GM19452 (cell line): ENCODE results near the gene PCDHGC4.

Source experiments
- ATAC-seq: cut with Tn5 transposase; IDR thresholded peaks from one replicate; pipeline ENCODE4 v1.9.1; 2021; ENCODE audit not compliant: unreplicated experiment

The PCDHGC4 gene

DNA sequence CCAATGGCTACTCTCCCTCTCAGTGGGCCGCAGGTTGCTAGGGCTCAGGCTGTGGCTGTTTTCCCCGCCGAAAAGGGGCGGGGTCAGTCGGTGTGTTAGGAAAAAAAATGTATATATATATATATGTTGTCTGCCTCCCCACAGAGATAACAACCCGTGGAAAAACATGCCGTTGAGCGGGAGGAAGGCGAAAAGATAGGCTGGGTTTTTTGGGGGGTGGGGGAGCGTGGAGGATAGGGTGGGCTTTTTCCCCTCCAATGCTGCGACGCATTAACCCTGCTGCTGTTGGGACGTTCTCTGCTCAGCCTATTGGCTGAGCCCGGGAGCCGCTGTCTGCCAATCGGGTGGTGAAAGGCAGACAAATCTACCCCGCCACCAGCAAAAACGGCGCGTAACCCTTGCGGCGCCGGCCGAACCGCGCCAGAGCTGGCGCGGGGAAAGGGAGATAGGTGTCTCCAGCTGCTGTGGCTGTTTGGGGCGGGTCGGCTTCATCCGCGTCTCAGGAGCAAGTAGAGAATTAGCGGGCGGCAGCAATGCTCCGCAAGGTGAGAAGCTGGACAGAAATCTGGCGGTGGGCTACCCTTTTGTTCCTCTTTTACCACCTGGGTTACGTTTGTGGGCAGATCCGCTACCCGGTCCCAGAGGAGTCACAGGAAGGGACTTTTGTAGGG, at the start of gene PCDHGC4:
Gene PCDHGC4, plus strand, starts transcription at position 390 of the 671 bp plus-strand sequence. Its CDS starts 144 bp downstream, at position 534.
- ATAC-seq = no peak

DNA sequence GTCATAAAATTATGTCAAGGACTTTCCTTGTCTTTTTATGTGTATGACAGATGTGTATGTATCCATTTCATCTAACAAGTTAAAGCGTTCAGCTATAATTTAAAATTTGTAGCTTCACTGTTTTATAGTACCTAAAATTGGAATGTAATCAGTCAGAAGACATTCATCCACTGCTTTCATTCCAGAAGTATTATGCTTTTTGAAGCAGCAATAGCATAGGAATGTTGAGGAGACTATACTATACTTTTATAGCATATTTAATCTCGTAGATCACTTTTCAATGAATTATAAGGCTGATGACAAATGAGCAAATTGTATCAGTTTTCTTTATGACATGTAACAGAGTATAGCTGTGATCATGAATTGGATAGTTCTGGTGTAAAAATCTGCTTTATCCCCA, 47.6 kb upstream of the PCDHGC4 start:
- ATAC-seq = no peak

DNA sequence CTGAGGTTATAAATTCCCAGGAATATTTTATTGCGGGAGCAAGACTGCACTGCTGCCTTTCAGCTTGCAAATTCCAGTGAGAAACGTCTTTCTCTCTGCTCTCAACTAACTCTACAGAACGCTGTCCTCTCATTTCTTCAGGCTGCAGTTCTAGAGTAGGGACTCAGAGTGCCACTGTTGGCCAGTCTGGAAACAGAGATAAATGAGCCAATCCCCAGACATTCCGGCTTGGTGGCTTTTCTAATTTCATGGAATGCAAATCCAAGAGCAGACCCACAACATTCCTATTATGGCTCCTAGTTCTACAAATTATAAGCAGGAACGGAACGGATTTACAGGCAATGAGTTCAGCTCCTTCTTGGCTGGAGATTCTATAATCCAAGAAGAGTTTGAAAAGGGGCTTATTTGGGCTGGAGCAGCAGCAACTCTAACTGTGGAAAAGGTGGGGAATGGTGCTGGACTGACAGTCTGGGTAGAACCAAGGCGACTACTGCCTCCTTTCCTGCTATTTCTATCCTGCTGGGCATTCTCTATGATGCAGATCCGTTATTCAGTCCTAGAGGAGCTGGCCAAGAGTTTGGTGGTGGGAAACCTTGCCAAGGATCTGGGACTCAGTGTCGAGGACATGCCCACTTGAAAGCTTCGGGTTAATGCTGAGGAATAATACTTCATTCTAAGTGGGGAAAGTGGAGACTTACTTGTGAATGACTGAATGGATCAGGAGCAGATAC, 45.3 kb upstream of the PCDHGC4 start:
- ATAC-seq = no peak

DNA sequence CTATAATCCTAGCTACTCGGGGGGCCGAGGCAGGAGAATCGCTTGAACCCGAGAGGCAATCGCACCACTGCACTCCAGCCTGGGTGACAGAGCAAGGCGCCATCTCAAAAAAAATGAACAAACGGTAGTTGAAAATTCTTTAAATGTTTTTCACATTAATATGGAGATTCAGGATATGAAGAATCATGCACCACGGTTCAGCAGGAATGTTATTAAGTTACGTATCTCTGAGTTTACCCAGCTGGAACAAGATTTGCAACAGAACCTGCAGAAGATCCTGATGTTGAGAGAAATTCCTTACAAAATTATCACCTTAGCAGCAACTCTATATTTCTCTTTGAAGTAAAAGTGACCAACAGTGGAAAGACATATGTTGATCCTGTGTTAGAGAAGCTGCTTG, 44.5 kb upstream of the PCDHGC4 start:
- ATAC-seq = no peak

DNA sequence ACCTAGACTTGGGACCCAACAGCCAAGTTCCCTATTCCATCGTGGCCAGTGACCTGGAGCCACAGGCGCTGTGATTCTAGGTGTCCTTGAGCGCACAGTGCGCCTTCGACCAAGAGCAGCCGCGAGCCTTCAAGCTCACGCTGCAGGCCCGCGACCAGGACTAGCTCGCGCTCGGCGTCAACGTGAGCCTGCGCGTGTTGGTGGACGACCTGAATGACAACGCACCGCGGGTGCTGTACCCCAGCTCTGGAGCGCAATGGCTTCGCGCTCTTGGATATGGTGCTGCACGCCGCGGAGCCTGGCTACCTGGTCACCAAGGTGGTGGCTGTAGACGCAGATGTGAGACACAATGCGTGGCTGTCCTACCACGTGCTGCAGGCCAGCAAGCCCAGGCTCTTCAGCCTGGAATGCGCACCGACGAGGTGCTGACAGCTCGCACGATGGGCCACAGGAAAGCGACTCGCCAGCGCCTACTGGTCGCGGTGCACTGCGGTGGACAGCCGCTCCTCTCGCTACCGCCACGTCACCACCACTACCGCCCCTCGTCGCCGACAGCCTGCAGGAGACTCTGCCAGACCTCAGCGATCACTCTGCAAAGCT, 43.2 kb upstream of the PCDHGC4 start:
- ATAC-seq = no peak

DNA sequence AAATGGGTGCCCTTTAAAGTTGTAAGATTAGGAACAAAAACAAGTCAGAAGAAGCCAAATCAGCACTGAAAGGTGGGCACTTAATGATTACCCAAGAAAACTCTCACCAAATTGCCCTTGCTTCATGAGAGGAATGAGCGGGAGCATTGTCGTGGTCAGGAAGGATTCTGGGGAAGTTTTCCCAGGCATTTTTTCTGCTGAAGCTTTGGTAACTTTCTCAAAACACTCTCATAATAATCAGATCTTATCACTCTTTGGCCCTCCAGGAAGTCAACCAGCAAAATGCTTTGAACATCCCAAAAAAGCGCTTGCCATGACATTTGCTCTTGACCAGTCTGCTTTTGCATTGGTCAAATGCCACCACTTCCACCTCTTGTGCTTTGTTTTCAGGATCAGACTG, 19.5 kb upstream of the PCDHGC4 start:
- no peak for ATAC-seq

DNA sequence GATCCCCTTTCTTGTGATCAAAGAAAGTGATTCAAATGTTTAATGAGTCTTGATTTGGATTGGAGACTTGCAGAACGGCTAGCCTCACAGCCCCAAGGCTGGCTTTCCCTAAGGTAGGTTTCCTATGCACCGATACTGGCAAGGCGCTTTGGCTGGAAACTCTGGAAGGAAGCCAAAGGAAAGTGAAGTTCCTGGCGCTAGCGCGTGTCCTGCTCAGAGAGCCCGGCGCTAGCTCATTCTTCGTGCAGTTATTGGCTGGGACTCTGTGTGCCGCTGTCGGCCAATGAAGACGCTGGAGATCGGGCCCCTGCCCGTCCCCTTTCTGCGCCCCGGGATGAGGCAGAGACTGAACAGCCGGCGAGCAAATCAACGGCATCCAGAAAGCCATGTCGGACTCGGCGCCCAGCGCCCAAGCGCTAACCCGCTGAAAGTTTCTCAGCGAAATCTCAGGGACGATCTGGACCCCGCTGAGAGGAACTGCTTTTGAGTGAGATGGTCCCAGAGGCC, 9.2 kb upstream of the PCDHGC4 start, which contains the start of gene PCDHGC3:
Gene PCDHGC3, plus strand, starts transcription at position 342 of the 507 bp plus-strand sequence. Its CDS starts 151 bp downstream, at position 493.
- ATAC-seq = peak; percentile 97

DNA sequence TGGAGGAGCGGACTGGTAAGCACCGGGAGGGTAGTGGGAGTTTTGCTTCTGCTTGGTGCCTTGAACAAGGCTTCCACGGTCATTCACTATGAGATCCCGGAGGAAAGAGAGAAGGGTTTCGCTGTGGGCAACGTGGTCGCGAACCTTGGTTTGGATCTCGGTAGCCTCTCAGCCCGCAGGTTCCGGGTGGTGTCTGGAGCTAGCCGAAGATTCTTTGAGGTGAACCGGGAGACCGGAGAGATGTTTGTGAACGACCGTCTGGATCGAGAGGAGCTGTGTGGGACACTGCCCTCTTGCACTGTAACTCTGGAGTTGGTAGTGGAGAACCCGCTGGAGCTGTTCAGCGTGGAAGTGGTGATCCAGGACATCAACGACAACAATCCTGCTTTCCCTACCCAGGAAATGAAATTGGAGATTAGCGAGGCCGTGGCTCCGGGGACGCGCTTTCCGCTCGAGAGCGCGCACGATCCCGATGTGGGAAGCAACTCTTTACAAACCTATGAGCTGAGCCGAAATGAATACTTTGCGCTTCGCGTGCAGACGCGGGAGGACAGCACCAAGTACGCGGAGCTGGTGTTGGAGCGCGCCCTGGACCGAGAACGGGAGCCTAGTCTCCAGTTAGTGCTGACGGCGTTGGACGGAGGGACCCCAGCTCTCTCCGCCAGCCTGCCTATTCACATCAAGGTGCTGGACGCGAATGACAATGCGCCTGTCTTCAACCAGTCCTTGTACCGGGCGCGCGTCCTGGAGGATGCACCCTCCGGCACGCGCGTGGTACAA, 8.5 kb upstream of the PCDHGC4 start:
- ATAC-seq = peak; percentile 24

DNA sequence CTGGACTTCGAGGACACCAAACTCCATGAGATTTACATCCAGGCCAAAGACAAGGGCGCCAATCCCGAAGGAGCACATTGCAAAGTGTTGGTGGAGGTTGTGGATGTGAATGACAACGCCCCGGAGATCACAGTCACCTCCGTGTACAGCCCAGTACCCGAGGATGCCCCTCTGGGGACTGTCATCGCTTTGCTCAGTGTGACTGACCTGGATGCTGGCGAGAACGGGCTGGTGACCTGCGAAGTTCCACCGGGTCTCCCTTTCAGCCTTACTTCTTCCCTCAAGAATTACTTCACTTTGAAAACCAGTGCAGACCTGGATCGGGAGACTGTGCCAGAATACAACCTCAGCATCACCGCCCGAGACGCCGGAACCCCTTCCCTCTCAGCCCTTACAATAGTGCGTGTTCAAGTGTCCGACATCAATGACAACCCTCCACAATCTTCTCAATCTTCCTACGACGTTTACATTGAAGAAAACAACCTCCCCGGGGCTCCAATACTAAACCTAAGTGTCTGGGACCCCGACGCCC, 7.7 kb upstream of the PCDHGC4 start:
- ATAC-seq = no peak

DNA sequence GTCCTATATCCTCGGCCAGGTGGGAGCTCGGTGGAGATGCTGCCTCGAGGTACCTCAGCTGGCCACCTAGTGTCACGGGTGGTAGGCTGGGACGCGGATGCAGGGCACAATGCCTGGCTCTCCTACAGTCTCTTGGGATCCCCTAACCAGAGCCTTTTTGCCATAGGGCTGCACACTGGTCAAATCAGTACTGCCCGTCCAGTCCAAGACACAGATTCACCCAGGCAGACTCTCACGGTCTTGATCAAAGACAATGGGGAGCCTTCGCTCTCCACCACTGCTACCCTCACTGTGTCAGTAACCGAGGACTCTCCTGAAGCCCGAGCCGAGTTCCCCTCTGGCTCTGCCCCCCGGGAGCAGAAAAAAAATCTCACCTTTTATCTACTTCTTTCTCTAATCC, 7.0 kb upstream of the PCDHGC4 start:
- ATAC-seq = no peak

DNA sequence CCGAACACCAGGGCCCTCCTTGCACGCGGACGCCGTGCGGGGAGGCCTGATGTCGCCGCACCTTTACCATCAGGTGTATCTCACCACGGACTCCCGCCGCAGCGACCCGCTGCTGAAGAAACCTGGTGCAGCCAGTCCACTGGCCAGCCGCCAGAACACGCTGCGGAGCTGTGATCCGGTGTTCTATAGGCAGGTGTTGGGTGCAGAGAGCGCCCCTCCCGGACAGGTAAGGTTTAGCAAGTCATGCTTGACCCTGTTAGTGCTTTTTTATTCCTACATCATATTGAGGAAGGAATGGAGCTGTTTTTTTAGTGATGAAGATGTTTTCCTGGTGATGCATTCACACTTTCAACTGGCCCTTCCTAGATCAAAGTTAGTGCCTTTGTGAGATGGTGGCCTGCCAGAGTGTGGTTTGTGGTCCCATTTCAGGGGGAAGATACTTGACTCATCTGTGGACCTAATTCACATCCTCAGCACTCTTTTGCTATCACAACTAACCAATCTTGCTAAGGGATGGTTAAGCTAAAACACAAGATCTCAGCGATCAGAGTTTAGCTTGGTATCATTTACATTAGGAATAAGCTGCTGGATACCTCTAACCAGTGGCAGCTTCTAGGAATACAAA, 6.4 kb upstream of the PCDHGC4 start:
- ATAC-seq = no peak

DNA sequence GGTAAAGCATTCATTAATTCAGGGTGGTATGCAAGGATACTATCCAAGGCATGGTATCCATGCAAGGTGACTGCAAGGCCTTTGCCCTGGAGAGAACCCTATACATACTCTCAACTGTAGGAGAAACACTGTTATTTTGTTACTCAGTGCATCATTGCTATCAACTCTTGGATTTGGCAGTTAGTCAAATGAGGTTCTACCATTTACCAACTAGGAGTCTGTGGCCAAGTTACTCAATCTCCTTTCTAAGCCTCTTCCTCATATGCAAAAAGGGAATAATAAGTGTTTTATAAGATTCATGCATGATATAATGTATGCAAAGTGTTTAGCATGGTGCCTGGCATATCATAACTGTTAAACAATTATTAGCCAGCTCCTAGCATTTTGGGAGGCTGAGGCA, 5.1 kb upstream of the PCDHGC4 start:
- ATAC-seq = no peak

DNA sequence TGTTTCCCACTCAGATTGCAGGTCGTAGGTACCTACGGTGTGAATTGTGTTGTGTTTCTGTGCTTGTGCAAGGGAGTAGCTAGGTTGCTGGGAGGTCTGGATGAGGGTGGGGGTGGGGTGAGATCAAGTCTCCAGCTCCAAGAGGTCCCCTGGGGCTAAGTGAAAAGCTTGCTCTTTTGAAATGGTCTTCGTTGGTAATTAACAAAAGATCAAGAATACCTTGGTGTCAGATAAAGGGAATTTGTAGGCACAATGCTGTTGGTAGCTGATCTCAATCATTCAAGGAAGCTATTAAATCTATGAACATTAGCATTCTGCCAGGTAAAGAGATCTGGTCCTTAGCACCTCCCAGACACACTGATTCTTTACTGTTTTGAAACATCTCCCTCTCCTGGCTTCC, 928 bp upstream of the PCDHGC4 start:
- no peak for ATAC-seq

DNA sequence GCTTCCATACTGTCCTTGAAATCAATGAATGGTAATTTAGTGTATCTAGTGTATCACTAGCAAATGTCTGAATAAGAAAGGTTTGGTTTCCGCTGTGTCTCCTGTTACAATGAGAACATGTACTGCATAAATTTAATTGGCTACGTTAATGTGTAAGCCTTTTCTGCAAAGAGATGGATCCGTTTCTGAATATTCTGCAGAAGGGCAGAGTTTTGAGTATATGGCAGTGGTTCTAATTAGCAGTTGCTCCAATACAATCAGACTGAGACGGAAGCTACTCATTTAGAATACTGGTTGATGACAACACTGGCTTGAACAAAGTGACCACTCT, 555 bp upstream of the PCDHGC4 start:
- no peak for ATAC-seq

DNA sequence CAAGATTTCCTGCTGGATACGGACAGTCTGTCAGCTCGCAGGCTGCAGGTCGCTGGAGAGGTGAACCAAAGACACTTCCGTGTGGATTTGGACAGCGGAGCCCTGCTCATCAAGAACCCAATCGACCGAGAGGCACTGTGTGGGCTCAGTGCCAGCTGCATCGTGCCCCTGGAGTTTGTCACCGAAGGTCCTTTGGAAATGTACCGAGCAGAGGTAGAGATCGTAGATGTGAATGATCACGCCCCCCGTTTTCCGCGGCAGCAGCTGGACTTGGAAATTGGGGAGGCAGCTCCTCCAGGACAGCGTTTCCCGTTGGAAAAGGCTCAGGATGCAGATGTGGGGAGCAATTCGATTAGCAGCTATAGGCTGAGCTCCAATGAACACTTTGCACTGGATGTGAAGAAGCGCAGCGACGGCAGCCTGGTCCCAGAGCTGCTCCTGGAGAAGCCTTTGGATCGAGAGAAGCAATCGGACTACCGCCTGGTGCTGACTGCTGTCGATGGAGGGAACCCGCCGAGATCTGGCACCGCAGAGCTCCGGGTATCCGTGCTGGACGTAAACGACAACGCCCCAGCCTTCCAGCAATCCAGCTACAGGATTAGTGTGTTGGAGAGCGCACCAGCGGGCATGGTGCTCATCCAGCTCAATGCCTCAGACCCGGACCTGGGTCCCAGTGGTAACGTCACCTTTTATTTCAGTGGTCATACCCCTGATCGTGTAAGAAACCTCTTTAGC, 658 bp downstream of the PCDHGC4 start:
- ATAC-seq = no peak

DNA sequence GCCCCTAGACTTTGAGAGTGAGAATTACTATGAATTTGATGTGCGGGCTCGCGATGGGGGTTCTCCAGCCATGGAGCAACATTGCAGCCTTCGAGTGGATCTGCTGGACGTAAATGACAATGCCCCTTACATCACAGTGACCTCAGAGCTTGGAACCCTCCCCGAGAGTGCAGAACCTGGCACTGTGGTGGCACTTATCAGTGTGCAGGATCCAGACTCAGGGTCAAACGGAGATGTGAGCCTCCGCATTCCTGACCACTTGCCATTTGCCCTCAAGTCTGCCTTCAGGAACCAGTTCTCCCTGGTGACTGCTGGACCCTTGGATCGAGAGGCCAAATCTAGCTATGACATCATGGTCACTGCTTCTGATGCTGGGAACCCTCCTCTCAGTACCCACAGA, 1.3 kb downstream of the PCDHGC4 start:
- no peak for ATAC-seq

DNA sequence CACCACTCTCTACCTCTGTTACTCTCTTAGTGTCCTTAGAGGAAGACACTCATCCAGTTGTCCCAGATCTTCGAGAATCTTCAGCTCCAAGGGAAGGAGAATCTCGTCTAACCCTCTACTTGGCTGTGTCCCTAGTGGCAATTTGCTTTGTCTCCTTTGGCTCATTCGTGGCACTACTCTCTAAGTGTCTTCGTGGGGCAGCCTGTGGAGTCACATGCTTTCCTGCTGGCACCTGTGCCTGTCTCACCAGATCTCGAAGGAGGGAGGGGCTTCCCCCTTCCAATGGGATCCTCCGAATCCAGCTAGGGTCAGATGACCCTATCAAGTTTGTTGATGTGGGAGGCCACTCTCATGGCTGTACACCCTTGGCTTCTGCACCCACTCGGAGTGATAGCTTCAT, 2.3 kb downstream of the PCDHGC4 start:
- no peak for ATAC-seq

DNA sequence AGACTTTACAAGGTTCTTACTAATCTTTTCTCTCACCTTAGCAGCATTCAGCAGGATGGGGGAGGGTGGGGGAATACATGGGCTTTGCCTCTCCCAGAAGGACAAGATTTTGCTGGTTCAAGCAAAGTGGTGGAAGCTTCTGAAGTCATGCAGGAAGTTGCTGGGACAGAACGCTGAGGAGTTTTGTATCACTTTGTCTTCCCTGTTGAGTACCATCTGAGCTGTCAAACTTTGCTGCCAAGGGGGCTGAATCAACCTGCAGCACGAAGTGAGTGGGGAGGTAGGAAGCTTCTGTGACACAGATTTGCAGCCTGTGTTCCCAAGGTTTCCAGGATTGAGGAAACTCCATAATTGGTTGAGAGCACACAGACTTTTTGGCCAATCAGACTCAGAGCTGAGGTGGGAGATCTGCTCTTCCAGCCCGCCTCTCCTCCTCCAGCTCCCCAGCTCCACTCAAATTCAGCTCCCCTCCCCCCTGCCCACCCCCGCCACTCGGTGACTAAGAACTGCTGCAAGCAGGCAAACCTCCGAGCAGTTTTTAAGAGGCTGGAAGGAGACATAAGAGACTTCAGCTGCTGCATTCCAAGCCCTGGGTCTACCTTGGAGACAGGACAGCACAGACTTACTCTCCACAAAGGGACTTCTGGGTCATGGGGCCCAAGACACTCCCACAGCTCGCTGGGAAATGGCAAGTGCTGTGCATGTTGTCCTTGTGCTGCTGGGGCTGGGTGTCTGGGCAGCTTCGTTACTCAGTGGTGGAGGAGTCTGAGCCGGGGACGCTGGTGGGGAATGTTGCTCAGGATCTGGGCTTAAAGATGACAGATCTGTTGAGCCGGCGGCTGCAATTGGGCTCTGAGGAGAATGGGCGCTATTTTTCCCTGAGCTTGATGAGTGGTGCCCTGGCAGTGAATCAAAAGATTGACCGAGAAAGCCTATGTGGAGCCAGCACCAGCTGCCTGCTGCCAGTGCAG, 4.0 kb downstream of the PCDHGC4 start, which contains the start of gene PCDHGC5:
Gene PCDHGC5, plus strand, starts transcription at position 491 of the 971 bp plus-strand sequence. Its CDS starts 160 bp downstream, at position 651.
- no peak for ATAC-seq

DNA sequence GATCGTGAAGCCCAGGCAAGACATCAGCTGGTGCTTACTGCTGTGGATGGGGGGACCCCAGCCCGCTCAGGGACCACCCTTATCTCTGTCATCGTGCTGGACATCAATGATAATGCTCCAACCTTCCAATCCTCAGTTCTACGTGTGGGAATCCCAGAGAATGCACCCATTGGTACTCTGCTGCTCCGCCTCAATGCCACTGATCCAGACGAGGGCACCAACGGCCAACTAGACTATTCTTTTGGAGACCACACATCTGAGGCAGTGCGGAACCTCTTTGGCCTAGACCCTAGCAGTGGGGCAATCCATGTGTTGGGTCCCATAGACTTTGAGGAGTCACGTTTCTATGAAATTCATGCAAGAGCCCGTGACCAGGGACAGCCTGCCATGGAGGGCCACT, 5.0 kb downstream of the PCDHGC4 start:
- no peak for ATAC-seq
